ENCODE measurements around the gene SYT7. TPM values are rescaled to one million over a fixed set of nuclear protein-coding genes. Genes with fewer than 3 reads are reported as not detected.

The SYT7 gene
- total RNA-seq, 4 donors from 2014 or later: 1.5 to 7.5 (median 5.1) TPM

DNA sequence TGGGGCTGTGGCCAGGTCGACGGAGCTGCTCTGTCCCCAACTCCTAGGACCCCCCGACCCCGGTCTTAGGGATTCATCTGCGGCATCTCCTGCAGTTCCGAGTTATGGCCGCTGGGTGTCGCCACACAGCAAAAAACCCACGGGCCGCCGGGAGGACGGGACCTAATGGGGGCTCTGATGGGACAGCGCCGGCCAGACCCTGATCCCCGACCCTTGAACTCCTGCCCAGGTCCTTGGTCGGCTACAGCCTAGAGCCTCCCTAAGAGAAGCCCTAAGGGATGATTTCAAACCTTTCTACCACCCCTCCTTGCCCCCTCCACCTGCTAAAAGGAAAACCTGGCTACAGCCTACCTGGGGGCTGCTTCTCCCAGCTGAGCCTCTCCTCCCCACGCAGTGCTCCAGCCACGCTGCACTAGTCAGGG is 103.1 kb downstream of the SYT7 start:
- 3 to 4% methylated on average over 12 to 18 of the region's 18 CpGs for WGBS, 2 donors
- H3K4me3 ChIP-seq (ENCODE audit: low read depth, poor library complexity, severe bottlenecking): no peak overlapping the region
- DNase-seq (ENCODE audit: low spot score in 2 of 2): peak in 1 of 2 donors; percentile 91
- intact Hi-C loops (cut with DNase I; ENCODE audit: low total_unique reads): loop anchor here (10.0 kb wide), 1 partner anchor 157 kb away; no protein-coding TSS in a partner anchor
- TF ChIP-seq CTCF (IDR thresholded peaks at IDR 0.05) (peak in 1 of 3 donors; percentile 53), POLR2A (IDR thresholded peaks at IDR 0.05) (no peak)

DNA sequence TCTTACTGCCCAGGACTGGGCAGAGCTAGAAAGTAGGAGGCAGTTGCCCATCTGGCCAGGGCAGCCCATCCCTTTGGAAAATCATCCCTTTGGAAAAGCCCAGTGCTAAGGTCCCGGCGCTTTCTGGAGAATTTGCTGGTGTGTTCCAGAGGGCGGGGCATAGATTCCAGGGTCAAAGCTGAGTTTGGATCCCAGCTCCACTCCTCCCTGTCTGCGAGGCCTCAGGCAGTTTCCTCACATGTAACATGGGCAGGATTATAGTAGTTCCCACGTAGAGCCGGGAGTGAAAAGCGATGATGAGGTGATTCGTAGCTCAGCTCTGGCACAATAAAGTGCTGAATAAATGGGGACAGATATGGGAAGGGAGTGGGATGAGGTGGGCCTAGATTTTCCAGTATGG is 103.8 kb downstream of the SYT7 start:
- peak in 1 of 2 donors; percentile 35 for DNase-seq (ENCODE audit: low spot score in 2 of 2)
- 17 to 26% methylated on average over 8 of the region's 8 CpGs for WGBS, 2 donors
- intact Hi-C loops (cut with DNase I; ENCODE audit: low total_unique reads): loop anchor here (10.0 kb wide), 1 partner anchor 158 kb away; no protein-coding TSS in a partner anchor
- H3K4me3 ChIP-seq (ENCODE audit: low read depth, poor library complexity, severe bottlenecking): no peak overlapping the region
- TF ChIP-seq CTCF (IDR thresholded peaks at IDR 0.05): no peak
- no peak for TF ChIP-seq POLR2A (IDR thresholded peaks at IDR 0.05)

- intact Hi-C loops (cut with DNase I; ENCODE audit: low total_unique reads): loop anchor here (10.0 kb wide), 1 partner anchor 158 kb away; no protein-coding TSS in a partner anchor
- no peak for DNase-seq (ENCODE audit: low spot score in 2 of 2)
- 84 to 90% methylated on average over 3 of the region's 3 CpGs for WGBS, 2 donors
- TF ChIP-seq POLR2A (IDR thresholded peaks at IDR 0.05): no peak
- no peak for TF ChIP-seq CTCF (IDR thresholded peaks at IDR 0.05)
- H3K4me3 ChIP-seq (ENCODE audit: low read depth, poor library complexity, severe bottlenecking): no peak overlapping the region
These were observed 104.5 kb downstream of the SYT7 start for GRCh38 chr11:61476371-61476770.

- no peak for DNase-seq (ENCODE audit: low spot score in 2 of 2)
- TF ChIP-seq POLR2A (IDR thresholded peaks at IDR 0.05): no peak
- no peak for TF ChIP-seq CTCF (IDR thresholded peaks at IDR 0.05)
- 80 to 90% methylated on average over 1 of the region's 1 CpG for WGBS, 2 donors
- intact Hi-C loops (cut with DNase I; ENCODE audit: low total_unique reads): loop anchor here (10.0 kb wide), 1 partner anchor 159 kb away; no protein-coding TSS in a partner anchor
- H3K4me3 ChIP-seq (ENCODE audit: low read depth, poor library complexity, severe bottlenecking): no peak overlapping the region
These were observed 105.4 kb downstream of the SYT7 start for GRCh38 chr11:61475433-61475832.

DNA sequence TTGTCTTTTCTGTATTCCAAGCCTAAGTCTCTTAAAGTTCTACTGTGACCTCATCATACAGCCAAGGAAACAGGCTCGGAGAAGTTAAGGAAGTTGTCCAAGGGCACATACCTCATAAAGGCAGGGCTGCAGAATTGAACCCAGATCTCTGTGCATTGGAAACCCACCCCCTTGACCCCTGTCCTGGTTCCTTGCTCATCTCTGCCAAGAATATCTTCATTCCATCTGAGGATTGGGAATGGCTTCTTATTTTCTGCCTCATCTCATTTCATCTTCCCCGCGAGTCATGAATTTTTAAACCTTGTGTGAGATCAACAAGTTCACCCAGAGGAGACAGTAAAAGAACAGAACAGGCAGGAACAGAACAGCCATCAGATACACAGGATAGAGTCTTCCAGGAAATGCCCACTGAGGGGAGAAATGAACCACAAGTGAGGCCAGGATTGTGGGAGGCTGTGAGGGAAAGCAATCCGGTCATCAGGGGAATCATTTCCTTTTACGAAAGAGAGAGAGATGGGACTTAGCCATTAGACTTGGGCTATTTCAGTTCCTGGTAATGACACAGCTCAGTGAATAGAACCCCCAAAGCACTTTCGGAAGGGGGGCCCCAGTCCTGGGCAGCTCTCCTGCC is 106.7 kb downstream of the SYT7 start:
- 79% methylated on average over 6 of the region's 6 CpGs for WGBS, 2 donors
- no peak for DNase-seq (ENCODE audit: low spot score in 2 of 2)
- intact Hi-C loops (cut with DNase I; ENCODE audit: low total_unique reads): loop anchor here (10.0 kb wide), 1 partner anchor 161 kb away; no protein-coding TSS in a partner anchor
- no peak overlapping the region for H3K4me3 ChIP-seq (ENCODE audit: low read depth, poor library complexity, severe bottlenecking)
- TF ChIP-seq CTCF (IDR thresholded peaks at IDR 0.05) (no peak), POLR2A (IDR thresholded peaks at IDR 0.05) (no peak)

All from lower leg skin (tissue), 4 donors.